ENCODE data around the gene UGT1A7.

The UGT1A7 gene

DNA sequence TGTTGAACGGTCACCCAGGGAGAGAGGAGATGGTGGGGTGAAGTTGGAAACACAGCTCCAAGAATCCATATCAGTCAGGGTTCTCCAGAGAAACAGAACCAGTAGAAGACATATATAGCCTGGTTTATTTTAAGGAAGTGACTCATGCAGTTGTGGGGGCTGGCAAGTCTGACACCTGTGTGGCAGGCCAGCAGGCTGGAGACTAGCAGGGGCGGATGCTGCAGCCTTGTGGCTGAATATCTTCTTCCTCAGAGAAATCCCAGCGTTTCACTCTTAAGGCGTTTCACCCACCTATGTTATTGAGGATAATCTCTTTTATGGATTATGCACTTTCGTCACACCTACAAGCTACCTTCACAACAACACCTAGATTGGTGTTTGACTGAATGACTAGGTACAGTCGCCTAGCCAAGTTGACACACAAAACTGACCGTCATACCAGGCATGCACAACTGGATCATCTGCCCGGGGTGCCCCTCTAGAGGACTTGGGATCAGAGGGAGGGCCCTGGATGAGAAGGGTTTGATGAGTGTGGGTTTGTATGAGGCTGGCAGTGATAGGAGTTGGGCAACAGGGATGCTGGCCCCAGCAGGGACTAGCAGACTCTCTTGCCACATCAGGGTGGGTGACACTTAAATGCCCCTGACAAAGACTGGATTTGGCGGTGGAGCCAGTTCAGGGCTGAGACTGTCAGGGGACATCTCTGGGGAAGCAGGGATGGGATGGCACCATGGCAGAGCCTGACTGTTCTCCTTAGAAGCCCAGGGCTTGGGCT lies 119.8 kb downstream of the UGT1A7 start:
- no peak for DNase-seq

- no peak for DNase-seq
Observed at GRCh38 chr2:233802132-233802815, 120.6 kb downstream of the UGT1A7 start.

GRCh38 chr2:233803292-233803911 lies 121.7 kb downstream of the UGT1A7 start:
- no peak for DNase-seq

DNA sequence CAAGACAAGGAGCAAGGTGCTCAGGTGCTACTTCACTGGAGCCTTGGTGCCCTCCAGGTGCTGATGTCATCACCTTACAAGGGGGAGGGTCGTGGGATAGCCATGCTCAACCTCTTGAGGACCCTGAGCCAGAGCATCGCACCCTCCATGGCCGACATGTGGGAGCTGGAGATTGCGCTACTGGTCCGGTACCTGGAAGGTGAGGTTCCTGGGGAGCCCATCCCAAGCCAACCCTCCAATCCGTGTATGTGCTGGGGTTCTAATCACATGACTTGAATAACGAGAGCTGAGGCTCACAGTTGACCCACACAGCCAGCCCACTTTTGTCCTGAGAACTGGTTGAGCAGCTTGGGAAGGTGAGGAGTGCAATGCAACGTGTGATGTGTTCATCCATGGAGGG lies 122.3 kb downstream of the UGT1A7 start:
- no peak for DNase-seq

DNA sequence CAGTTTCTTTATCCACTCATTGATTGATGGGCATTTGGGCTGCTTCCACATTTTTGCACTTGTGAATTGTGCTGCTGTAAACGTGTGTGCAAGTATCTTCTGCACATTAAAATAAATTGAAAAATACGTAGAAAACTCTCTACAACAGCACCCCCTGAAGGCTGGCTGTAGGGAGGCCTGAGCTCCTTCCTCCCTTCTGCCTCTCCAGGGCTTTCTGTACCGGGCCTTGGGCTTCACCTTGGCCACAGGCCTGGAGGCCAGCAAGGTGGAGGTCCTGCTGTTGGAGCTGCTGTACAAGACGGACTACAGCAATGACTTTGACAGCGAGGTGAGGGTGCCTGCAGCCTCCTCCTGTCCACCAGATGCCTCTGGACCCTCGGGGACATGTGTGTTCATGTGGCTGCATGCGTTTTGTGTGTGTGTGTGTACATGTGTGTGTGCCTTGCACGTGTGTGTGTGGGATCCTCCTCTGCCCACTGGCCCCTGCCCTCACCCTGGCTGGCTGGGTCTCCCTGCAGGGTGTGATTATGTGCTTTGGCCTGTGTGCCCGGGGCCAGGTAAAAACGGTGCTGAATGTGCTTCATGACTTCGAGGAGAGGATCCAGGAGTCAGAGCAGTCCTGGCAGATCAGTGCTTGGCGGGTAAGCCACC lies 125.6 kb downstream of the UGT1A7 start:
- no peak for DNase-seq

DNA sequence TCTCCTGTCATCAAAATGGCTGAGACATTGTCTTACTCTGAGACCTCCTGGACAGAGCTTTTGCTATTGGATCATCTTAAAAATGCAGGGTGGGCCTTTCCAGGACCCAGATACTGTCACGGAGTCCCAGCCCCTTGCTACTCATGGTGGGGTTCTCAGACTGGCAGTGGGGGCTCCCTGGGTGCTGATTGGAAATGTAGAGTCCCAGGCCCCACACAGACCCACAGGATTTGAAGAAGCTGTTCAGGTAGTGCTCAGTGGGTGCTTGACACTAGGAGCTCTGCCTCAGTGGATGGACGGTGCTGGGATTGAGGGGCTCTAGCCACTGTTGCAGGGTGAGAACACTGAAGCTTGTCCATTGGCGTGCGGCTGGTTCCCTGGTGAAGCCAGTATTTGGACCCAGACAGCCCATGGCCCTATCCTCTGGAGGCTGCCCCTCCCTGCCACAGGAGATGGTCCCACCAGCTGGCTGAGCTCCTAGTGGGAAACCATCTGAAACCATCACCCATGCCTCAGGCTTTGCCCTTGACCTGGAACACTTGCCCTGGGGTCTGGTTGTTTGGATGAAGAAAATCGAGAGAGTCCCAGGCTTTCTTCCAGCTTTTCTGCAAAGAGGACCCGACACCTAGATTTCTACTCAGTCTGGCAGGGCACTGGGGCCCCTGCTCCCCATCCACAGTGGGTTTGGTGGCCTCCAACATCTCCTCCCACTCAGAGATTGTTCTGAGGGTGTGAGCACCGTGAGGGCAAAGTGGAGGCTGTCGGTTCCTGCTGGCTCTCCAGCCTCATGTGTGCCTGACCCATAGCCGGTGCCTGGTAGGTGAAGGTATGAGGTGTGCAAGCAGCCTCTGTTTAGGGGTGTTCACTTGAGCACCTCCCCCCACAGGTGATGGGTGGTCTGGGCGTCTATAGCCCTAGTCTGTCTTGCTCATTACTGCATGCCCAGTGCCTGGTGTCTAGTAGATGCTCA lies 126.5 kb downstream of the UGT1A7 start:
- DNase-seq = no peak

DNA sequence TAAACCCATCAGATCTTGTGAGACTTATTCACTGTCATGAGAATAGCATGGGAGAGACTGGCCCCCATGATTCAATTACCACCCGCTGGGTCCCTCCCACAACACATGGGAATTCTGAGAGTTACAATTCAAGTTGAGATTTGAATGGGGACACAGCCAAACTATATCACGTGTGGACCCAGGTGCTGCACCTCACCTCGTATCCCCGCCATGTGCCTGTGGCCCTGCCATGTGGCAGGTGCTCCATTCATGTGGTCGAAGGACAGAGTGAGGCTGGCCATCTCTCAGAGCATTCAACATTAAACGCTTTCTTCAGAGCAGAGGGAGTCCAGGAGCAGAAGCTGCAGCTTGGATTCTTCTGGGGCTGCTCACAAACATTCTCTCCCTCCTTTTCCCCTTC lies 128.7 kb downstream of the UGT1A7 start:
- no peak for DNase-seq

DNA sequence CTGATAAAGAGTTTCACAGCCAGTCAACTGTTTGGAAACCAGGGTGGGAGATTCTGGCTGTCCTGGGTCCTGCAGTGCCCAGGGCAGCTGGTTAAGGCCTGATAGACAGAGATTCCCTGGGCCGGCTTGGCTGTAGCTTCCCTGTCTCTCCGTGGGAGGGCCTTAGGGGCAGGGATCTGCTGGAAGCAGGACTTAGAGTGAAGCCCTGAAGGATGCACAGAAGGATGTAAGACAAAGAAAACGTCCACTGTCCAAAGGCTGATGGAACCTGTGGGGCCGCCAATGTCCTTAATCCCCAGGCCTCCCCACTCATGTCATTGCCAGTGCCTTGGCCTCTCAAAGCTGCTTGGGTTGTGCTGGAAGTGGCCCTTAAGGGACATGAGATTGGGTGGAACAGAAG lies 129.4 kb downstream of the UGT1A7 start:
- no peak for DNase-seq

DNA sequence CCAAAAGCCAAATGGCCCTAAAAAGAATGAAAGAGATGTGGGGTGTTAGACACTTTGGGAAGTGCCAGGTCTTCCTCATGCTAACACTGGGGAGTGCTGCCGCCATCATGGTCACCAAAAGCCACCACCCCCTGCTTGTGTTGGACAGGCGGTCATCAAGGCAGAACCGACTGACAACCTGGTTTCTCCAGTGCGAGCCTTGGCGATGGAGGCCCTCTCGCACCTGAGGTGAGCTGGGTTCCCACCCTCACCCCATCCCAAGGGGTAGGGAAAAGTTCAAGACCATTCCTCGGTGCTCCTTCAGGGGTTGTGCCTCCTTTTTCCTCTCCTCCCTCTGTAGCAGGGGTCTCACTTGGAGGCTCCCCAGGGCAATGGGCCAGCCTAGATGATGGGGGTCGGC lies 130.0 kb downstream of the UGT1A7 start:
- no peak for DNase-seq

- no peak for DNase-seq
Observed at GRCh38 chr2:233813236-233814055, 131.7 kb downstream of the UGT1A7 start.

- DNase-seq = no peak
Observed at GRCh38 chr2:233814056-233814835, 132.5 kb downstream of the UGT1A7 start.

DNA sequence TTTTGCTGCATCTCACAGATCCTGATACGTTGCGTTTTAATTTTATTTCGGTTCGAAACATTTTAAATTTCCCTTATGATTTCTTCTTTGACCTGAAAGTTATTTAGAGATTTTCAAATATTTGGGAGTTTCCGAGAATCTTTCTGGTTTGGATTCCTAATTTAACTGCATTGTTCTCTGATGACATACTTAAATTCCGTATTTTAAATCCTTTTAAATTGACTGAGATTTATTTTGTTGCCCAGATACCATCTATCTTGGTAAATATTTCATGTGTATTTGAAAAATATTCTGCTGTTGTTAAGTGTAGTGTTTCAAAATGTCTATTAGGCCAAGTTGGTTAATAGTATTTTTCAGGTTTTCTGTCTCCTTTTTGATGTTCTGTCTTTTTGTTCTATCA lies 134.2 kb downstream of the UGT1A7 start:
- no peak for DNase-seq

- DNase-seq = no peak
Observed at GRCh38 chr2:233816334-233816733, 134.6 kb downstream of the UGT1A7 start.

GRCh38 chr2:233816771-233817170 lies 135.1 kb downstream of the UGT1A7 start:
- no peak for DNase-seq

DNA sequence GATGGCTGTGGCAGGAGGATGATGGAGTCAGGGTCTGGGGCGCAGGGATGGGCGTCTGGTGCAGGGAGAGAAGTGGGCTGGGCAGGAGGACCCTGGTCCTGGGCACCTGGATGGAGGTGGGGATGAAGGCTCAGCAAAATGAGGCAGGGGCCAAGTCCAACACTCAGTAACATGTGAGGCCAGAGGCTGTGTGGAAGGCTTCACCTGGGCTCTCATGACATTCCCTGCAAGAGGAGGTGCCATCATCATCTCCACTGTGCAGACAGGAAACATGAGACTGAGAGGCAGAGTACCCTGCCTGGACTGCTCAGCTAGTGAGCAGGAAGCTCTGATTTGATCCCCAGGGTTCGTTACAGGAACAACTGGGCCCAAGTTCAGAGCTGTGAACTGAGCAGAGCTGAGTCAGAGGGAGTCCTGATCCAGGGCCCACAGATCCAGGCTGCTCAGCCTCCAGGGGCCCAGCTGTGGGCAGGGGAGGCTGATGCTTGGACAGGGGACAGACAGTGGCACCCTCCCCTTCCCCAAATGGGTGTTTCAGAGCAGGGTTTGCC lies 135.7 kb downstream of the UGT1A7 start:
- DNase-seq = no peak

GRCh38 chr2:233817995-233818638 lies 136.4 kb downstream of the UGT1A7 start:
- no peak for DNase-seq

DNA sequence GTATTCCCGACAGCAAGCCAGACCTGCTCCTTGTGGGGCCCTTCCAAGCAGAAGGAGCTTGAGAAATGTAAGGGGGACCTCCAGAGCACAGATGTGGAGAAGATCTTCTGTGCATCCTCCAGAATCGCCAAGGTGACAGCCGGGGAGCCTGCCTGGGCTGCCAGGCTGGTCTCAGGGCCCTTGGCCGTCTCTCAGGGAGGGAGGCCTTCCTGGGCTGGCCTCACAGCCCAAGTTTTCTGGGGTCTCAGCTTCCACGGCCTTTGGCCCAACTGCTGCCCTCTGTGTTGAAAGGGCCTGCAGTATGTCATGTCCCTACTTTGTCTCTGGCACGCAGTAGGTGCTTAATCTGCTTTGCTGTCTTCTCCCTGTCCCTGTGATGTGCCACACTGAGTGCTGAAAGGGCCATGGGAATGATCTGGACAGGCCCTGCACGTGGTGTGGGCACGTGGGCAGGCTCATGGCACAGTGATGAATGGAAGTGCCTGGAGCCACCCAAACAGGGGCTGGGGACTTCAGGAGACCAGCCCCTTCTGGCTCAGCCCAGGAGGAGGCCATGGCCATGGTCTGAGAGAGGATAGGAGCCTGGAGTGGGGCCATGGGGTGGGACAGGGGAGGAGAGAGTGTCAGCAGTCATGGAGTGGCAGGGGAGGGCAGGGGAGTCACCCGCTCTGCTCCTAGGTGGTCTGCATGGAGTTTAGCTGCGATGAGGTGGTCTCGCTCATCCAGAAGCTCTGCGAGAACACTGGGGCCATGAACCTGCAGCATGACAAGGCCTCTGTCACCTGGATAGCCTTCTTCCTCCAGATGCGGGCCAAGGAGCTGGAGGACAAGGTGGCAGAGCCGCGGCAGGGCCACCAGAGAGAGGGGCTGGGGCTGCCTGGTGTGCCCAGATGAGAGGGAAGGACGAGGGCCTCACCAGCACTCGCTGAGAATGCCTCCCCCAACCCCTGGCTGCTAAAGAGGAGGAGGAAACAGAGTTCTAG lies 137.2 kb downstream of the UGT1A7 start:
- DNase-seq = no peak

Measured in activated effector memory CD4-positive, alpha-beta T cell treated with Interleukin-2 at 50 U/mL for 16 hours (primary cell).